OCI-LY1 (cell line): ENCODE results near the gene PSMD4.
"Not testable (repeated sequence)": the region's sequence is repeated elsewhere in the genome, so short reads cannot be mapped to it uniquely, and the experiment has no call there.

Experiments
- H2AFZ ChIP-seq: fragments of 200-600 bp; sonication (generic), shearing (Covaris generic); 2 replicates; pipeline ENCODE4 v1.6.0; 2014; ENCODE audit warnings: antibody characterized with exemption, mild to moderate bottlenecking, low read length
- H3F3A ChIP-seq: fragments of 200-600 bp; sonication (generic), shearing (Covaris generic); 2 replicates; pipeline ENCODE4 v1.6.0; 2014; ENCODE audit warnings: mild to moderate bottlenecking, antibody characterized with exemption, low read length, moderate library complexity; ENCODE audit not compliant: insufficient read depth
- H3K27ac ChIP-seq: fragments of 200-600 bp; sonication (generic); 2 replicates; pipeline ENCODE4 v1.5.1; 2014; ENCODE audit warnings: low read length, mixed run types, mild to moderate bottlenecking, low read depth; ENCODE audit not compliant: poor library complexity, severe bottlenecking
- H3K27me3 ChIP-seq: fragments of 200-600 bp; sonication (generic); 2 replicates; pipeline ENCODE4 v1.6.0; 2014; ENCODE audit warnings: antibody characterized with exemption, mild to moderate bottlenecking, low read length, moderate library complexity; ENCODE audit not compliant: insufficient read depth
- H3K36me3 ChIP-seq: fragments of 200-600 bp; sonication (generic); 2 replicates; pipeline ENCODE4 v1.6.1; 2014; ENCODE audit warnings: mild to moderate bottlenecking, antibody characterized with exemption, low read length, moderate library complexity, mixed read lengths; ENCODE audit not compliant: insufficient read depth
- H3K4me1 ChIP-seq: fragments of 200-600 bp; sonication (generic); 2 replicates; pipeline ENCODE4 v1.5.1; 2014; ENCODE audit warnings: mild to moderate bottlenecking, low read length, moderate library complexity; ENCODE audit not compliant: insufficient read depth, severe bottlenecking
- H3K4me2 ChIP-seq: fragments of 200-600 bp; sonication (generic), shearing (Covaris generic); 2 replicates; pipeline ENCODE4 v1.6.1; 2014; ENCODE audit warnings: low read length
- H3K4me3 ChIP-seq: fragments of 200-600 bp; sonication (generic); 2 replicates; pipeline ENCODE4 v1.5.1; 2014; ENCODE audit warnings: low read length, low read depth, mild to moderate bottlenecking, mixed read lengths; ENCODE audit not compliant: poor library complexity, severe bottlenecking
- H3K79me2 ChIP-seq: fragments of 200-600 bp; shearing (Covaris generic); 2 replicates; pipeline ENCODE4 v1.6.1; 2016; ENCODE audit warnings: mixed run types, low read length, mixed read lengths; ENCODE audit not compliant: insufficient read depth
- H3K9ac ChIP-seq: fragments of 200-600 bp; sonication (generic), shearing (Covaris generic); 2 replicates; pipeline ENCODE4 v1.6.1; 2014; ENCODE audit warnings: mild to moderate bottlenecking, low read length, mixed read lengths
- H3K9me2 ChIP-seq: fragments of 200-600 bp; sonication (generic), shearing (Covaris generic); 2 replicates; pipeline ENCODE4 v1.6.1; 2014; ENCODE audit warnings: low read depth, mild to moderate bottlenecking, low read length, mixed read lengths
- H3K9me3 ChIP-seq: fragments of 200-600 bp; shearing (Covaris generic); 2 replicates; pipeline ENCODE4 v1.6.1; 2014; ENCODE audit warnings: low read length, mixed read lengths
- H4K20me1 ChIP-seq: fragments of 200-600 bp; sonication (generic), shearing (Covaris generic); 2 replicates; pipeline ENCODE4 v1.6.0; 2016; ENCODE audit warnings: mild to moderate bottlenecking, low read length; ENCODE audit not compliant: insufficient read depth
- EZH2 ChIP-seq: fragments of 200-600 bp; sonication (generic), shearing (Covaris generic); IDR thresholded peaks from 2 replicates; pipeline ENCODE4 v1.8.0; 2017; ENCODE audit warnings: borderline replicate concordance, mixed run types, mild to moderate bottlenecking, antibody characterized with exemption, low read length, moderate library complexity, mixed read lengths
- TF ChIP-seq, protein P1 (sequence below): fragments of 200-600 bp; sonication (generic), shearing (Covaris generic); IDR thresholded peaks from 2 replicates; pipeline ENCODE4 v1.5.1; 2017; ENCODE audit warnings: mild to moderate bottlenecking, antibody characterized with exemption, low read length, moderate library complexity, mixed read lengths

PSMD4 gene

DNA sequence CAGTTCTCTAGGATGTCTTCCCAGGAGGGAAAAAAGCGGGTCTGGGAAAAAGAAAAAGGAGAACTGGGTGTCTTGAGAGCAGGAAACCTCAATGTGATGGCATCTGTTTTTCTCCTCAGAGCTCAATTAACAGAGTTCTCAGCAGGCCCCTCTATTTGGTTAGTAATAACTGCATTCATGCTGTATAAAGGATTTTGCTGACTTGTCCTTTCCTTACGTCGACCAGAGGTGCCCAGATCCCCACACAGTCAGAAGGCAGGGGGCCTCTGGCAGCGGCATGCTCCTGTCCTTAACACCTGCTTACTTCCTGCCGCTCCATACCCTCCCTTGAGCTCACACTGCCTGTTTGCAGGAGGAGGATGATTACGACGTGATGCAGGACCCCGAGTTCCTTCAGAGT, 12.3 kb downstream of the PSMD4 start:
- no peaks in the 10 kb centered on the region for H3K9me3 ChIP-seq
- no peaks in the 10 kb centered on the region for H3K27me3 ChIP-seq
- H2AFZ ChIP-seq = no peak overlapping the region
- no peak overlapping the region for H3K27ac ChIP-seq
- no peak overlapping the region for H3K4me2 ChIP-seq
- H3K4me1 ChIP-seq = no peaks in the 10 kb centered on the region
- no peak overlapping the region for H3K4me3 ChIP-seq
- no peaks in the 10 kb centered on the region for H4K20me1 ChIP-seq
- H3K36me3 ChIP-seq = peaks cover 80% of the 10 kb centered on the region
- no peaks in the 10 kb centered on the region for H3F3A ChIP-seq
- no peaks in the 10 kb centered on the region for H3K79me2 ChIP-seq
- TF ChIP-seq EZH2 = no peak
- TF ChIP-seq, protein P1, sequence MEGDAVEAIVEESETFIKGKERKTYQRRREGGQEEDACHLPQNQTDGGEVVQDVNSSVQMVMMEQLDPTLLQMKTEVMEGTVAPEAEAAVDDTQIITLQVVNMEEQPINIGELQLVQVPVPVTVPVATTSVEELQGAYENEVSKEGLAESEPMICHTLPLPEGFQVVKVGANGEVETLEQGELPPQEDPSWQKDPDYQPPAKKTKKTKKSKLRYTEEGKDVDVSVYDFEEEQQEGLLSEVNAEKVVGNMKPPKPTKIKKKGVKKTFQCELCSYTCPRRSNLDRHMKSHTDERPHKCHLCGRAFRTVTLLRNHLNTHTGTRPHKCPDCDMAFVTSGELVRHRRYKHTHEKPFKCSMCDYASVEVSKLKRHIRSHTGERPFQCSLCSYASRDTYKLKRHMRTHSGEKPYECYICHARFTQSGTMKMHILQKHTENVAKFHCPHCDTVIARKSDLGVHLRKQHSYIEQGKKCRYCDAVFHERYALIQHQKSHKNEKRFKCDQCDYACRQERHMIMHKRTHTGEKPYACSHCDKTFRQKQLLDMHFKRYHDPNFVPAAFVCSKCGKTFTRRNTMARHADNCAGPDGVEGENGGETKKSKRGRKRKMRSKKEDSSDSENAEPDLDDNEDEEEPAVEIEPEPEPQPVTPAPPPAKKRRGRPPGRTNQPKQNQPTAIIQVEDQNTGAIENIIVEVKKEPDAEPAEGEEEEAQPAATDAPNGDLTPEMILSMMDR = no peak
- no peak overlapping the region for H3K9ac ChIP-seq
- no peaks in the 10 kb centered on the region for H3K9me2 ChIP-seq

GRCh38 chr1:151267760-151268159, 13.2 kb downstream of the PSMD4 start:
- H3K36me3 ChIP-seq = peaks cover 71% of the 10 kb centered on the region

DNA sequence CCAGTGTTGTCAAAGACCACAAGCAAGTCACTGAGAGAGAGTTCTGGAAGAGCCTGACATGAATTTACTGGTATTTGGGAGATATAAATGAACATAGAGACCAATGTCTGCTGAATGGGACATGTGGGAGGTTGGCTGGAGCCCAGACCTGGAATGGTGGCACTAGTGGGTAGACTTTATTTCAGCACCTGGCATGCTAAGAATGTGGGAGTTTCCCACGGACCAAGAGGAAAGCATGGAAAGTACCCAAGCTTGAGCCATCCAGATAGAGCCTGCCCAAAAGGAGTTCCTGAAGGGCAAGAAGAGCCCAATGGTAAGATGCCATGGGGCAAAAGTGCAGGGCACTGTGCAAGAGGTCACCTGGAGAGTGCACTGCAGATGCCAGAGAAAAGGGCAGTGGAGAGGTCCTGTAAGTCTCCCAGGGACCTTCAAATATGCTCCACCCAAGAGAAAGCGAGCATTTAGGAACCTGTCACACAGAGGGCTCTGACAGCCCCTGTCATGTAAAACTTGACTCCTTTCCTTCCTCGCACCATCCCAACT, 19.5 kb downstream of the PSMD4 start:
- no peak overlapping the region for H3K4me3 ChIP-seq
- H3K79me2 ChIP-seq = no peaks in the 10 kb centered on the region
- peaks cover 7% of the 10 kb centered on the region for H3K4me1 ChIP-seq
- H2AFZ ChIP-seq = no peak overlapping the region
- H3K27ac ChIP-seq = no peak overlapping the region
- H3F3A ChIP-seq = no peaks in the 10 kb centered on the region
- no peaks in the 10 kb centered on the region for H3K27me3 ChIP-seq
- TF ChIP-seq, protein P1 = no peak
- TF ChIP-seq EZH2 = no peak
- H3K9me2 ChIP-seq = no peaks in the 10 kb centered on the region
- H3K9me3 ChIP-seq = no peaks in the 10 kb centered on the region
- H3K4me2 ChIP-seq = no peak overlapping the region
- H3K36me3 ChIP-seq = peaks cover 16% of the 10 kb centered on the region
- no peaks in the 10 kb centered on the region for H4K20me1 ChIP-seq
- no peak overlapping the region for H3K9ac ChIP-seq

More at GRCh38 chr1:151267760-151268159, 13.2 kb downstream of the PSMD4 start:
- Histone ChIP-seq H3F3A (no peaks in the 10 kb centered on the region), H3K4me1 (no peaks in the 10 kb centered on the region), H2AFZ (no peak overlapping the region), H3K4me2 (no peak overlapping the region), H3K79me2 (no peaks in the 10 kb centered on the region), H3K9me3 (no peaks in the 10 kb centered on the region), H3K9ac (no peak overlapping the region), H3K27ac (no peak overlapping the region), H3K4me3 (no peak overlapping the region), H3K9me2 (no peaks in the 10 kb centered on the region), H3K27me3 (no peaks in the 10 kb centered on the region), H4K20me1 (no peaks in the 10 kb centered on the region)
- TF ChIP-seq, protein P1 = no peak
- TF ChIP-seq EZH2 = no peak

GRCh38 chr1:151275341-151275740, 20.8 kb downstream of the PSMD4 start:
- not testable (repeated sequence) for H4K20me1 ChIP-seq, H3K4me3 ChIP-seq, H3K36me3 ChIP-seq, H3K4me2 ChIP-seq, H3F3A ChIP-seq, H3K9ac ChIP-seq, H3K4me1 ChIP-seq, H2AFZ ChIP-seq, H3K79me2 ChIP-seq, H3K27ac ChIP-seq, H3K9me2 ChIP-seq, H3K27me3 ChIP-seq, H3K9me3 ChIP-seq
